Hepatocyte (in vitro differentiated cells): ENCODE measurements around the gene FGF3. TPM values are rescaled to one million over a fixed set of nuclear protein-coding genes. Genes with fewer than 3 reads are reported as not detected.

ENCODE experiments used
- DNase-seq: peaks from one replicate; pipeline ENCODE4 v3.0.0-alpha.2; 2016; ENCODE audit warnings: low spot score
- H2AFZ ChIP-seq: fragments of 200-600 bp; sonication (generic); 2 replicates; pipeline ENCODE4 v1.6.0; 2016; ENCODE audit warnings: antibody characterized with exemption, mild to moderate bottlenecking
- H3K27ac ChIP-seq: fragments of 200-600 bp; sonication (generic); 2 replicates; pipeline ENCODE4 v1.5.1; 2016; ENCODE audit warnings: mild to moderate bottlenecking
- H3K27me3 ChIP-seq: fragments of 200-600 bp; sonication (generic); 2 replicates; pipeline ENCODE4 v1.6.1; 2016
- H3K36me3 ChIP-seq: fragments of 200-600 bp; sonication (generic); replicated peaks from 2 replicates; pipeline ENCODE4 v1.5.1; 2016; ENCODE audit warnings: low read depth; ENCODE audit not compliant: insufficient read depth
- H3K4me1 ChIP-seq: fragments of 200-600 bp; sonication (generic); 2 replicates; pipeline ENCODE4 v1.5.1; 2016; ENCODE audit warnings: mild to moderate bottlenecking, moderate library complexity; ENCODE audit not compliant: insufficient read depth
- H3K4me2 ChIP-seq: fragments of 200-600 bp; sonication (generic); 2 replicates; pipeline ENCODE4 v1.6.0; 2016
- H3K4me3 ChIP-seq: fragments of 200-600 bp; sonication (generic); 2 replicates; pipeline ENCODE4 v1.5.1; 2016; ENCODE audit warnings: mild to moderate bottlenecking
- H3K79me2 ChIP-seq: fragments of 200-600 bp; sonication (generic); 2 replicates; pipeline ENCODE4 v1.6.0; 2017; ENCODE audit warnings: mild to moderate bottlenecking
- H3K9me2 ChIP-seq: fragments of 200-600 bp; sonication (generic); replicated peaks from 2 replicates; pipeline ENCODE4 v1.6.0; 2017; ENCODE audit warnings: mild to moderate bottlenecking; ENCODE audit not compliant: insufficient read depth
- H3K9me3 ChIP-seq: fragments of 200-600 bp; sonication (generic); 2 replicates; pipeline ENCODE4 v1.5.1; 2016; ENCODE audit warnings: low read depth, mild to moderate bottlenecking
- H4K20me1 ChIP-seq: fragments of 200-600 bp; sonication (generic); 2 replicates; pipeline ENCODE4 v1.6.0; 2016; ENCODE audit warnings: mild to moderate bottlenecking; ENCODE audit not compliant: insufficient read depth, poor library complexity, severe bottlenecking
- CTCF ChIP-seq: fragments of 200-600 bp; sonication (generic); IDR thresholded peaks from 2 replicates; pipeline ENCODE4 v1.5.1; 2016; ENCODE audit warnings: antibody characterized with exemption, mild to moderate bottlenecking; ENCODE audit not compliant: poor library complexity
- EZH2 ChIP-seq: fragments of 200-600 bp; sonication (generic); IDR thresholded peaks from 2 replicates; pipeline ENCODE4 v1.6.1; 2016; ENCODE audit warnings: antibody characterized with exemption, mild to moderate bottlenecking, borderline replicate concordance
- EZH2phosphoT487 ChIP-seq: fragments of 200-600 bp; sonication (generic); IDR thresholded peaks from one replicate; pipeline ENCODE4 v1.6.1; 2018; ENCODE audit warnings: antibody characterized with exemption, mild to moderate bottlenecking, low read depth, moderate library complexity; ENCODE audit not compliant: unreplicated experiment, severe bottlenecking
- WGBS: methylation state at CpG from one replicate; pipeline ENCODE4 v1.1.6; 2016; ENCODE audit warnings: low lambda C conversion rate; ENCODE audit errors: missing lambda C conversion rate; 5-methylcytosine and 5-hydroxymethylcytosine counted together
- polyA plus RNA-seq: library from polyadenylated mRNA; unstranded; fragments of >200 nt; fragmentation: Nextera tagmentation; extraction: Ambion mirVana; gene quantifications from 2 replicates; pipeline ENCODE4 v1.2.1, GENCODE V29; 2016
- total RNA-seq: library from RNA; depleted of rRNA; stranded (reverse); fragments of >200 nt; gene quantifications from 2 replicates; pipeline ENCODE4 v1.2.3, GENCODE V29; 2014

Gene FGF3
- total and polyA plus RNA-seq, 2 experiments from 2014 or later: not detected

DNA sequence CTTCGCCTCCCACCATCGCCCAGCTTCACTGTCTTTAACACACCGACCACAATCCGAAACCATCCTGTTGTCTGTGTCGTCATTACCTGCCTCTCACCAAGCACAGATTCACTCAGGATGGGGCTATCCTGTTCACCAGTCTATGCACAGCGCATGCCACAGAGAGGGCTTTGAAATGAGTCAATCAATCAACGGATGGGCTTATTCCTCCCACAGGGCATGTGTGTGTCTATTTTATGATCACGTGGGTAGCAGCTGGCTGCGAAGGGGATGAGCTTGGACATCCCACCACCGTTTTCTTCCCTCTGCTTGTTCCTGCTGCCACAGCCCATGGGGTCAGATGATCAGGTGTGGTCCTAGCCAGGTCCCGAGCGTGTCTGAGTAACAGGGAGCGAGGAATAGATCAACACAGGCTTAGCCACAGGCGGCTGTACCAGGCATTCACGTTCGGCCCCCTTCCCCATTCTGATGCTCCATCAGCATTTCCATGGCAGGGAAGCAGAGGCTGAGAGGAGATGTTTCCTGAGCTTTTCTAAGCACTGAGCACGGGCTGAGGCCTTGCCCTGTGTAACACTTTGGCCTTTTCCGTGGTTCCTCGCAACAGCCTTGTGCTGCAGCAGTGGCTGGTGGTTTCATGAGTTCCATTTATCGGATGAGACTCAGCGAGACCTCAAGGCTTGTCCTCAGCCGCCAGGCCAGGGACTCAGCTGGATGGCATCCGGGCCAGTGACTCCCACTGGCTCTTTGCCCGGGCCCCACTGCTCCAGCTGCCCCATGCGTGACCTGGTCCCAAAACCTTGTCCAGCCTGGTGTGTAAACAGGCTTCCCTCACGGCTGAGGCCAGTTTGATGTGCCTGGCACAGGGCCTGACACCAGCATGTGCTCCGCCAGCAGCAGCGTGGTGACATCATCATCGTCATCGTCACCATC is 48.1 kb upstream of the FGF3 start:
- DNase-seq: no peak
- no peaks in the 10 kb centered on the region for H4K20me1 ChIP-seq
- H3K36me3 ChIP-seq: no peaks in the 10 kb centered on the region
- no peaks in the 10 kb centered on the region for H3K9me2 ChIP-seq
- H2AFZ ChIP-seq: no peak overlapping the region
- H3K79me2 ChIP-seq: no peaks in the 10 kb centered on the region
- H3K27me3 ChIP-seq: no peaks in the 10 kb centered on the region
- TF ChIP-seq EZH2 (no peak), CTCF (no peak), EZH2phosphoT487 (no peak)
- no peaks in the 10 kb centered on the region for H3K9me3 ChIP-seq
- H3K4me3 ChIP-seq: no peak overlapping the region
- H3K27ac ChIP-seq: no peak overlapping the region
- H3K4me1 ChIP-seq: no peaks in the 10 kb centered on the region
- 88% methylated on average over 30 of the region's 30 CpGs for WGBS
- H3K4me2 ChIP-seq: no peak overlapping the region

GRCh38 chr11:69866648-69867047 is 47.4 kb upstream of the FGF3 start:
- Histone ChIP-seq H3K4me1 (no peaks in the 10 kb centered on the region), H3K4me3 (no peak overlapping the region), H3K9me2 (no peaks in the 10 kb centered on the region), H3K27me3 (peaks cover under 1% of the 10 kb centered on the region), H3K36me3 (no peaks in the 10 kb centered on the region), H4K20me1 (no peaks in the 10 kb centered on the region), H3K4me2 (no peak overlapping the region), H2AFZ (no peak overlapping the region), H3K27ac (no peak overlapping the region), H3K9me3 (no peaks in the 10 kb centered on the region), H3K79me2 (no peaks in the 10 kb centered on the region)
- no peak for DNase-seq
- WGBS: 86% methylated on average over 3 of the region's 3 CpGs
- no peak for TF ChIP-seq CTCF
- no peak for TF ChIP-seq EZH2phosphoT487
- no peak for TF ChIP-seq EZH2

DNA sequence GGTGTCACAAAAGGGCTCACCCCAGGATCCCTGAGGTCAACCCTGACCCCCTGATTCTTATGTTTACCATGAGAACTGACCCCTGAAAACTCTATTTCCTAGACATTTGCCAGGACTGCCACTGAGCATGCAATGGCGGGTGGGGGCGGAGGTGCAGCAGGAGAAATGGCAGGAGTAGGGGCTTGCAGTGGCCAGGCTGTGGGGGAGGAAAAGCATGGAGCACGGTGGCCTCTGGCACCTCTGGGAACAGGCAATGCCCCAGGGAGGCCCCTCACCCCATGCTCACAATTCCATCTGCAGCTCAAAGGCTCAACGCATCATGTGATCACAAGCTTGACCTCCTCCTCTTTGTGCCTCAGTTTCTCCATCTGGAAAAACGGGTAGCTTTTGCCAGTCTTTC is 46.5 kb upstream of the FGF3 start:
- Histone ChIP-seq H3K4me3 (no peak overlapping the region), H3K27ac (no peak overlapping the region), H3K36me3 (no peaks in the 10 kb centered on the region), H3K4me2 (no peak overlapping the region), H2AFZ (no peak overlapping the region), H3K79me2 (no peaks in the 10 kb centered on the region), H3K27me3 (peaks cover 4% of the 10 kb centered on the region), H3K9me3 (no peaks in the 10 kb centered on the region), H4K20me1 (no peaks in the 10 kb centered on the region), H3K4me1 (no peaks in the 10 kb centered on the region), H3K9me2 (no peaks in the 10 kb centered on the region)
- TF ChIP-seq CTCF (no peak), EZH2 (no peak)
- 74% methylated on average over 5 of the region's 5 CpGs for WGBS
- DNase-seq: no peak
